Astrocyte of the cerebellum (primary cell): ENCODE measurements around the gene ITGA4.

ENCODE experiments used
- DNase-seq: peaks from one replicate; pipeline ENCODE4 v3.0.0-alpha.2; 2011; ENCODE audit warnings: low read depth
- H3K4me3 ChIP-seq: 2 replicates; pipeline ENCODE4 v1.5.1; 2011; ENCODE audit warnings: mild to moderate bottlenecking, low read depth, low read length, moderate library complexity
- CTCF ChIP-seq: IDR thresholded peaks from 2 replicates; pipeline ENCODE4 v1.5.1; 2012; ENCODE audit warnings: low read length, low read depth, moderate library complexity, mild to moderate bottlenecking; ENCODE audit errors: missing control alignments
- in situ Hi-C: cut with HindIII; loops from 2 replicates; pipeline ENCODE4 v1.10.0; 2017; ENCODE audit warnings: low sequenced_read_pairs

ITGA4 gene

GRCh38 chr2:181546086-181546485 is 88.9 kb downstream of the ITGA4 start:
- DNase-seq = peak; percentile 1
- in situ Hi-C loops = no loop called here
- H3K4me3 ChIP-seq = no peak overlapping the region
- TF ChIP-seq CTCF = no peak

GRCh38 chr2:181552808-181553207 is 95.6 kb downstream of the ITGA4 start:
- no peak for TF ChIP-seq CTCF
- in situ Hi-C loops = no loop called here
- no peak overlapping the region for H3K4me3 ChIP-seq
- DNase-seq = no peak

GRCh38 chr2:181553244-181553643 is 96.1 kb downstream of the ITGA4 start:
- in situ Hi-C loops = no loop called here
- no peak for TF ChIP-seq CTCF
- DNase-seq = no peak
- H3K4me3 ChIP-seq = no peak overlapping the region

- no peak for DNase-seq
- in situ Hi-C loops = no loop called here
- no peak for TF ChIP-seq CTCF
- H3K4me3 ChIP-seq = no peak overlapping the region
These were observed 97.1 kb downstream of the ITGA4 start for GRCh38 chr2:181554061-181554830.

GRCh38 chr2:181558371-181558770 is 101.2 kb downstream of the ITGA4 start:
- no peak for DNase-seq
- H3K4me3 ChIP-seq = no peak overlapping the region
- in situ Hi-C loops = no loop called here
- no peak for TF ChIP-seq CTCF

GRCh38 chr2:181563101-181563692 is 106.0 kb downstream of the ITGA4 start:
- H3K4me3 ChIP-seq = no peak overlapping the region
- TF ChIP-seq CTCF = no peak
- in situ Hi-C loops = no loop called here
- no peak for DNase-seq
